NCI-H524 treated with DMSO at 0.1 percent for 48 hours (cell line): Measurements from ENCODE around the gene GPR137B.

Experiments used
- DNase-seq: peaks from one replicate; lab custom pipeline; 2025; lab: John Stamatoyannopoulos, UW

GPR137B gene

DNA sequence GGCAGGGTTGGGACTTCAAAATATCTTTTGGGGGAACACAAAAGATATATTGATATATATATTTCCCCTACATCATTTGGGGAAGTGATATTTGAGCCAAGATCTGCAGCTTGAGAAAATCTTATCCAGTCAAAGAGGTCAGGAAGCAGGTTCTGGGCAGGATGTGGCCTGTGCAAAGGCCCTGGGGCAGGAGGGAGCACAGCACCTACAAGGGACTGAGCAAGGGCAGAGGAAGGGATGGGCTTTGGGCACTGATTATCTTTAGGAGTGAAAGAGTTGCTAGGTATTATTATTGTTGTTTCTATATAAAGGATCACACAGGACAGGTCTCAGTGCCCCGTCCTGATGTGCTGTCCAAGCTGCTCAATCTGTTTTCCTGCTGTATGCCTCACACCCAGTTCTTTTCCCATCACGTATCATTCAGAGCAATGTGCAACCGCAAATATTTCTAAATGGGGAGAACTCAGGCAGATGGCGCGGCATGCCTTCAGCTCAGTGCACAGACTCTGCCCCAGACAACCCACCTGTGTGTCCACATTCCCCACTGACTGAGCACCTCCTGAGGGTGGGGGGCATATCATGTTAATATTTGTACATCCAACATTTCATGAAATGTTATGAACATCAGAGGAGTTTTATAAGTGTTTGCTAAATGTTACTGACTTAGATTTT lies 28.1 kb upstream of the GPR137B start:
- no peak for DNase-seq

DNA sequence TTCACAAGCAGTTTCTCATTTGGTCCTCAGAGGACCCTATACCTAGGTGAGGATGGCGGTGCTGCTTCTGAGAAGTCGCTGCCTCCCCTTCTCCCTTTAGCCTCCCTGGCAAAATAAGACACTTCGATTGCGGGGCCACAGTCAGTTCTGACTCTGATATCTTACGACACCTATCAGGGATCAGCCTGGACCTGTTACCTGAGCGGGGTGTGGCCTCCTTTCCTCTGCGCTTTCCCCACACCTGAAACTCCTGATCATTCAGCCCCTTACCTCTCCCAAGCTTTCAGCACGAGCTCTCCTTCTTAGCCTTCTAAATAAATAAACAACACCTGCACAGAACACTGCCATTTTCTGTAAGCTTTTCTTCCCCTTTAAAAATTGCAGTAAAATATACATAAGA lies 24.6 kb upstream of the GPR137B start:
- no peak for DNase-seq

DNA sequence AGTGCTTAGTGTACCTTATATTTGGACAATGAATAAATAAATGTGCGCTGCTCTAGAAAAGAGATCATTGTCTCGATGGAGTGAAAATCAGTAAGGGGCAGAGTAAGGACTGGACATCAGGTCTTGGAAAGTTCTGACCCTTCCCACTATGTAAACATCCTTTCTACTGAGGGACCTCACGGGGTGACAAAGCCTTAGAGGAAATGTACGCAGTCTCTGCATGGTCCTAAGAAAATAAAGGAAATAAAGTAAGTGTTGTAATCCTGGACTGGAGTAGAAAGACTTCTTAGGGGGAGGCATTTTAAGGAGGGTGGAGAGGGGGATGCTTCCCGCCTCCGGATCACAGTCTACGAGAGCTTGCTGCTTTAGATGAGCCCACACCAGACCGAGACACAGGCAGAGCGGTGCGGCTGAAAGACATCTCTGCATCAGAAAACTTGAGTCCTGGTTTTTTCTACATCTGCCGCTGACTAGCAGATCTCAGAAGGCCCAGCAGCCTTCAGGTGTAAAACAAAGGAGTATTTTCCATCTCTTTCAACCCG lies 22.3 kb upstream of the GPR137B start:
- DNase-seq: no peak

DNA sequence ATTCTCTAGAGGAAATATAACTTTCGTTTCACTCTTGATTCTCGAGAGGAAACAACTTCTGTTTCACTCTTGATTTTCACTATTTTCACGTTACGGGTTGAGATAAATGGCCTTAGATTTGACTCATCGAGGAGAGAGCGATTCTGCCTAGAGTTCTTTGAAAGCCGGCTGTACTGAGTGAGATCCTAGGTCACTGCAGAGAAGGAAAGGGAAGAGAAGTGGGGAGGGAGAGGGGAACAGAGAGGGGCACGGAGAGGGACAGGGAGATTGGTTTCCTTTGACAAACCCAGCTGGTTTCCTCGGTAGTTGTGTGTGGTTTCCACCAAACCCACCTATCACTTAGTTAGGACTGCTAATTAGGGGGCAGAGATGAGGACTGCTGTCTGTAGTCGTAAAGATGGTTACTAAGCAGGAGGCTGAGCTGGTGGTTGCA lies 21.6 kb upstream of the GPR137B start:
- no peak for DNase-seq

DNA sequence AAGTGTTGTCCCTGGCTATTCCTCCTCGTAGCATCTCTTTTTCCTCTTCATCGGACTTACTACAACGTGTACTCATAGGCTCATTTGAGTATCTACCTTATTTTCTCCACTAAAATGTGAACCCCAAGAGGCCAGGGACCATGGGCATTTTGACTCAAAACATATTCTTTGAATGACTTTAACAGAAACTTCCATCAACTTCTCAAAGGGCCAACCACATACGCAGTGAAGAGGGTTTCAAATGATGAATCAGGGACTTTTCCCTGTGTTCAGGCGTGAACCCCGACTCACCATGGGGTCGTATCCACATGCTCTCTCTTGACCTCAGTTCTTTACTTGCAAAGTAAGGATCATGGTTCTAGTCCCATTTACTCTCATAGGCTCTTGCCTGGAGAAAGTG lies 20.2 kb upstream of the GPR137B start:
- no peak for DNase-seq

DNA sequence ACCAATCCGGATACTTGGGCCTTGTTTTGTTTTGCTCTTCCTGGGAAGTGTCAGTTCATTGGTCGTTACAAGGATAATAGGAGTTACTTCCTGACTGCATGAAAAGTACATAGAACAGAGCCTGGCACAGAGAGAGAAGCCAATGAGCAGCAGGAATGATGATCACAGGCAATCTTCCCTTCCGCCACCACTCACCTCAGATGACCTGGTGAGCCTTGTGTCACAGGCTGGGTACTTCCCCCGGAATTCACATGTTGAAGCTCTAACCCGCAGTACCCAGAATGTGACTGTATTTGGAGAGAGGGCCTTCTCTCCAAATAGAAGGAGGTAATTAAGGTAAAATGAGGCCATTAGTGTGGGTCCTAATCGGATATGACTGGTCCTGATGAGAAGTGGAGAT lies 18.8 kb upstream of the GPR137B start:
- no peak for DNase-seq

DNA sequence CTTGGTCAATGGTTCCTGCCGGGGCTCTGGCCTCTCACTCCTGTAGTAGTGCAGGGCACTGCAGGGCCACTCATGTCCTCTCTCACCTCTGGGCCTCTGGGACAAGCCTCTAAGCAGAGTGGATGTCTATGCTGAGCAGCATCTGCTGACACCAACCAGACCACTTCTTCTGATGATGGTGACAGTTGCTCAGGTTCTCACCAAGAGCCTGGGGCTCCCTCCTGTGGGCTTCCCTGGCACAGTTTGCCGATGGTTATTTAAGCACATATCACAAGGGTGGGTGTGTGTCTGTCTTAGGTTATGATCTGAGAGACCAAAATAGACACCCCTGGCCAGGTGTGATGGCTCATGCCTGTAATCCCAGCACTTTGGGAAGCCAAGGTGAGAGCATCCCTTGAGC lies 17.4 kb upstream of the GPR137B start:
- DNase-seq: no peak

DNA sequence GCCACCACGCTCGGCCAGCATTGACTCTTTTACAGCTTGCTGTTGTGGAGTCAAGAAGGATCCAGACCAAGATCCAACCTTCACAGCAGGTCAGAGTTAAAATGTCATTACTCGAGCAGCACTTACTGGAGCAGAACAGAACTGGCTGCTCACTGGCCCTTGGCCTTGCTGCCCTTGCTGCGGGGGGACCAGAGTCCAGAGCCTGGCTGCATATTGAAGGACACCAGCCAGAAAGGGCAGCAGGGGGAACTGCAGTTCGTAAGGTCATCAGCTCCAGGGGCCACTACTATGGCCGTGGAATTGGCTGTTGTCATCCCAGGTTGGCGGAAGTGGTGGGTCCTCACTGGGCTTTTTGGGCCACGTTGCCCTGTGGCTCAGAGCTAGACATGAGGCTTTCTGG lies 15.3 kb upstream of the GPR137B start:
- no peak for DNase-seq

DNA sequence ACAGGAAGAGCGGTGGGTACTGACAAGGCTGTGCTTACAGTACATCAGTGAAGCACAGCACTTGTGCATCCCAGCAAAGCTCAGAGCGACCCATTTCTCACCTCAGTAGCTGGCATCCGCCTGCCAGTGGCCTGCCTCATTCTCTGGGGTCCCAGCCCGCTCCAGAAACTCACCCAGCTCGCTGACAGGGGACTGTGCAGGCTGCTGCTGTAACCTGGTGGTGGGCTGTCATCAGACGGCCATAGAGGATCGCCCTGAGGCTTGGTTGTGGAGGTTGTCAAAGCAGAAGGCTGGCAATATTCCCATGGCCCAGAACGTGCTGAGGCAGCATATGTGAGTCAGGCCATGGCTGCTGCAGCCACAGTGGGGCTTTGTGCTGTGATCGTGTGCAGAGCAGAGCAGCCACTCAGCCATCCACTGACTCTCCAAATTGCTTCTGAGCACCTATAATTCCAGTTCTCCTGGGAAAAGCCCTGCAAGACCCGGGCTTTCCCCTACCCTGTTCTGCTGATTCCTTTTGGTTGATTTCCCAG lies 13.6 kb upstream of the GPR137B start:
- no peak for DNase-seq

DNA sequence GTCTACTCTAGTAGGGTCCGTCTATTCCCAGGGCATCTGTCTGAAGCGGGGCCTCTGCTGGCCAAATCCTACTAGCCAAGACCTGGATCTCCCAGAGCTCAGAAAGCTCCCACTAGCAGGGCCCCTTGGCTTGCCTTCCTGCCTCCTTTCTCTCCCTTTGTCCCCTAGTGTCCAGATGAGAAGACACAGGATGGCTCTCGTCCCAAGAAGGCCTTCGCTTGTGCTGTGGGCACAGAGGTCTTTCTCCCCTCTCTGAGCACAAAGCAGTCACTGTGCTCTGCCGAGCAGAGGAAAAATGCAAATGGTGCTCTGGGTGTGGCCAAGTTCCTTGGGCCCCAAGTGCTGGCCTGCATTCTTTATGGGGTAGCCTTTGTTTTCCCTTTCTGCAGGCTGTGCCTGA lies 13.0 kb upstream of the GPR137B start:
- DNase-seq: no peak

DNA sequence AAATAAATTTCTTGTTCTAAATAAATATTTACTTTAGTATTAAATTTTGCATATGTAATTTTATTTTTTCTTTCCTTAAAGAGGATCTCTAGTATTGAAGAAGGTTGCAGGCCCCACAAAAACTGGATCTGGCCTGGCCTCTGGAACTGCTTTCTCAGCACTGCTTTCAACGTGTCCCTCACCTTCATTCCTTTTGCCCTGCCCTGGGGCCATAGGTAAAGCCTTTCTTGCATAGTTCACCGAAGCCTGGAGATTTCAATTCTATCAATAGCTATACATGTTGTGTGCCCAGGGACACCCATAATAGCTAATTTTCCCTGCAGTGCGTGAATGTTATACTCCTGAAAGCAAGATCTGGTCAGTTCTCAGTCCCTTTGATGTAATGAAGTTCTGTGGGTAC lies 12.0 kb upstream of the GPR137B start:
- no peak for DNase-seq

DNA sequence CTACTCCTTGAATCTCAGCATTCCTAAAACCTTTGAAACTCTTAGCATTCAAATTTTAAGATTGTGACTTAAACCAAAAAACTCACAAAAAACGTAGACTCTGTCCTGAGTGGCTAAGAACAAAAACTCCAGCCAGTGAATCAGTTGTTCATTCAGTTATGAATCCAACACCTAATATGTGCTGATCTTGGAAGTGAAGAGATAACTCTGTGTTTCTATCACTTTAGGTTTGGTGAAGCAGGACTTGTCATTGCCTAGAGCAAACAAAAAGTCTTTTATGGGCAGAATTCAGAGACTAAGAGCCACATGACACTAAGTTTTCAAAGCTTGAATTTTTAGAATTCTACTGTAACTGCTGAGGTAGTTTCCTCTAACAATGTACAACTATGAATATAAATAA lies 10.4 kb upstream of the GPR137B start:
- DNase-seq: no peak

DNA sequence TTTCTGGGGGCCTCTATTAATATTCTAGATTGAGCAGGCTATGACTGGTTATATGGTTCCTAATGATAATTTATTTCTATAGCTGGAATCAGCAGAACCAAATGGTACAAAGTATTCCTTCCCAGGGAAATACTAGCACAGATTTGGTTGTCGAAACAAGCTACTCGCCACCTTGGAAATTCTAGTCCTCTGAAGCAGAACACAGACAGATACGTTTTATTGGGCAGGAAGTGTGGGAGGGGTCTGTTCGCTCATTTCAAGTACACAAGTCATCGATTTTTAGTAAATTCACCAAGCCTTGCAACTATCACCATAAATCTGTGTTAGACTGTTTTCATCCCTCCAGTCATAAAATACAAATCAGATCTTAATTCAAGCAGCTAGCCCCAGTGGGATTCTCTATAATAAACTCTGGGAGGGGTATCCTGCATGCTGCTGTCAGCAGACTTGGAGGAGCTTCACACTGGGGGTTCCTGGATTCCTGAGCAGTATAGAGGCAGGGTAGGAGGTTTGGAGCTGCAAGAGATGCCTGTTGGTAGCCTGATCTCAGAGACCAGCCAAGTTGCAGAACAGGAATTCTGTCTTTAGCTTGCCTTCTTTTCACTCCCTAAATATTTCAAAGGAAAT lies 9.8 kb upstream of the GPR137B start:
- no peak for DNase-seq

DNA sequence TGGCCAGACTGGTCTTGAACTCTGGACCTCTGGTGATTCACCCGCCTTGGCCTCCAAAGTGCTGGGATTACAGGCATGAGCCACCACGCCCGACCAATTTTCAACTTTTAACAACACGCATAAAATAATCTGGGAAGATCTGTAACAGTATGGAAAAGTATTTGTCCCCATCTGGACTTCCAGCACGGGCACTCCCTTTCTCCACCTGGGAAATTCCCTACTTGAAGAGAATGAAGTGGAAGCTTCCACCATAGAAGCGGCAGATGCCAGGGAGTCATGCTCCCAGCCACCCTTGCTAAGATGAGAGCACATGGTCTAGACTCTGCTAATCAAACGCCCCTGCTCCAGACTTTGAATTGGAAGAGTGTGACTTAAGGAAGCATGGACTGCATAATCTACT lies 9.0 kb upstream of the GPR137B start:
- DNase-seq: no peak

DNA sequence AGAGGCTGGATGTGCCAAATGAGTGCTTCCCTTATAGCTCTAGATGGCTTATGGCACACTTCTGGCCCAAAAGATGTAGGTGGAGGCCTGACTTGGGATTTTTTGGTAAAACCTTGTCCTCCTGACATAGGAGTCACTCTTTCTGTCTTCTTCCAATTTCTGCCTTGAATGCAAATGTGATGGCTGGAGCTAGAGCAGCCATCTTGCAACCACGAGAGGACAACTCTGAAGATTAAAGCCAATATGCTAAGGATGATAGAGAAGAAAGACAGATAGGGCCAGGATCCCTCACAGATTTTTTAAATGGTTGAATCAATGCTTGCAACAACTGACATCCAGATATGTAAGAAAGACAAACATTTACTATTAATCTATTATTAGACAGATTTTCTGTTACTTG lies 8.5 kb upstream of the GPR137B start:
- DNase-seq: no peak

DNA sequence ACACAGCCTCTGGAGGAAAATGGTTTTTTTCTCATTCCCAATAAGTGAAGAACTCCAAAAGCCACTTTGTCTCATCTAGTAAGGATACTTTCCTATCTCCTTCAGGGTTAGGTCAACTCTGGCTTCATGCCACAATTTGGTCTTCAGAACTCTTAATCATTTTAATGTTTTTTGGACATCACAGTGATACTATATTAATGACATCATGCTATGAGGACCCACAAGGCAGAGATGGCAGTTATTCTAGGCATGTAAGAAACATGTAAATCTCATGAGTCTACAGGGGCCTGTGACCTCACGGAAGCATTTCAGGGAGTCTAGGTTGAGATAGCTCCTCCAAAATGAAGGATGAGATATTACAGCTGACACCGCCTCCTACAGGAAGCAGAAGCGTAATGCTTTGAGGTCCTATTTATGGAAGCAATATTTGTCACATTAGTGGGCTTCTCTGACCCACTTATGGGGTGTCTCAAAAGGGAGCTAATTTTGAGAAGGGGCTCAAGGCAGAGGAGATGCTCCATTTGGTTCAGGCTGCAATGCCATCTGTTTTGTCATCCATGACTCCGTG lies 5.0 kb upstream of the GPR137B start:
- no peak for DNase-seq

DNA sequence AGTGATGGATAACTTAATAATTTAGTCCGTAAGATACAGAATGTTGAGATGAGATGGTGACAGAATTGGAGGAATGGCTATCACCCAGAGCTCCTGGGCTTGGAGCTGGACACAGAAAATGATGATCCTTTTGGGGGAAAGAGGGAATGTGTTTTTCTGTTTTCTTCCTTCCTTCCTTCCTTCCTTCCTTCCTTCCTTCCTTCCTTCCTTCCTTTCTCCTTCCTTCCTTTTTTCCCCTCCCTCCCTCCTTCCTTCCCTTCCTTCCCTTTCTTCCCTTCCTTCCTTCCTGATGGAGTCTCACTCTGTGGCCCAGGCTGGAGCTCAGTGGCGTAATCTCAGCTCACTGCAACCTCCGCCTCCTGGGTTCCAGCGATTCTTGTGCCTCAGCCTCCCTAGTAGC lies 2.8 kb upstream of the GPR137B start:
- DNase-seq: no peak

DNA sequence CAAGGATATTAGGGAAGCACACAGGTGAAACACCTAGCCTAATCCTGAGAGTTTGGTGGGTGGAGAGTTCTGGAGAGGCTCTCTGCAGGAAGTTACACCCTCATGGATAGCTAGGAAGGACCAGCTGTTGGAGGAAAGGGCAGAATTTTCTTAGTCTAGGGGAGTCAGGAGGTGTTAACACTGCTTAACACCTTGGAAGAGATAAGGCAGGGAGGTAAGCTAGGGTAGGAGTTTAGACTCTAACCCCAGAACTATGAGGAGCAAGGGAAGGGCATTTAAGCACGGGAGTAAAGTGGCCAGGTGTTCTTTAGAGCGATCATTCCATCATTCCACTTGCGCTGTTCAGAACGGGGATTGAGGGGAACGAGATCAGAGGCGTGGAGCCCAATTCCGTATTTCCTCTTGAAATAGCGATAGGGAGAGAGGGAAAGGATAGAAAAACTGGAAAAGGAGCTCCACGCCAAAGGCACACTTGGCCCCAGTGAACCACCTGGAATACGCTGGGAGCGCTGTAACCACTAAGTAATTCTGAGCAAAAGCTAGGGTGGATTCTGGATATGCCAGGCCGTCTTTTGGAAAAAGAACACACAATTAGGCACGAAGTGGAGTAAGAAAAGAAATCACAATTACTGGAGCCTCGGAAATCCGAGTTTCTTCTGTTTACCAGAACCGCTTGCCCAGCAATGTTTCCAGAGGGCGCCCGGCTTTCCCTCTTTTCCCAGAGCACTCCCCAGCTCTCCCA lies 1.5 kb upstream of the GPR137B start:
- no peak for DNase-seq

DNA sequence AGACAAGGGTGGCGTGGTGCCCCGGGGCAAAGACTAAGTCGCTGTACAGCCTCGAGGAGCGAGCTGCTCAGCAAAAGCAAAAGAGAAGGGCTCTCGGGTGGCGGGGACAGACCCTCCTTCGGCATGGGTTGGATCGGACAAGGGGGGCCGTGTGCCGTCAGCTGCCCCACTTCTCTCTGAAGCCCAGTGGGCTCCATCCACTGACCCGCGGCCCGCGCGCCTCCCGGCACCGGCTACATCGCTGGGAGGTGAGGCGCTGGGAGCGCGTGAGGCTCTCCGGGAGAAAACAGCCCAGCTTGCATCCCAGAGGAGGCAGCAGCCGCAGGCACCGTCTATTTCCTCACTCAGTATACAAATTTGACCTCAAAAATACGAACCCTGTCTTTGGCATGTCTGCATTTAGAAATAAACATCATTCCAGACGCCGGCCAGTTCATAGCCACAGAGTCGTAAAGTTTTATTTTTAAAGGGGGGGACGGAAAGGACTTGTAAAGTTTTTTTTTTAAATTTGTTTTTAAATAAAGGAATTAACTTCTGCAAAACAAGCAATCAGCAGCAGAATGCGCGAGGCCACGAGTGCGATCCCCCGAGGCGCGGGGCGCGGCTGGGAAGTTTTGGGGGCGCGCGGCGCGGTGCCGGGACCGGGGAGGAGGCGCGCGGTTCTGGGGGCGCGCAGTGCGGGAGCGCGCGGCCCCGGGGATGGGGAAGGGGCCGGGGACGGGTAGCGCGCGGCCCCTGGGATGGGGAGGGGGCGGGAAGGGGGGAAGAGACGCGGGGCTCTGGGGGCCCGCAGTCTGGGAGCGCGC lies 689 bp upstream of the GPR137B start:
- DNase-seq: no peak

DNA sequence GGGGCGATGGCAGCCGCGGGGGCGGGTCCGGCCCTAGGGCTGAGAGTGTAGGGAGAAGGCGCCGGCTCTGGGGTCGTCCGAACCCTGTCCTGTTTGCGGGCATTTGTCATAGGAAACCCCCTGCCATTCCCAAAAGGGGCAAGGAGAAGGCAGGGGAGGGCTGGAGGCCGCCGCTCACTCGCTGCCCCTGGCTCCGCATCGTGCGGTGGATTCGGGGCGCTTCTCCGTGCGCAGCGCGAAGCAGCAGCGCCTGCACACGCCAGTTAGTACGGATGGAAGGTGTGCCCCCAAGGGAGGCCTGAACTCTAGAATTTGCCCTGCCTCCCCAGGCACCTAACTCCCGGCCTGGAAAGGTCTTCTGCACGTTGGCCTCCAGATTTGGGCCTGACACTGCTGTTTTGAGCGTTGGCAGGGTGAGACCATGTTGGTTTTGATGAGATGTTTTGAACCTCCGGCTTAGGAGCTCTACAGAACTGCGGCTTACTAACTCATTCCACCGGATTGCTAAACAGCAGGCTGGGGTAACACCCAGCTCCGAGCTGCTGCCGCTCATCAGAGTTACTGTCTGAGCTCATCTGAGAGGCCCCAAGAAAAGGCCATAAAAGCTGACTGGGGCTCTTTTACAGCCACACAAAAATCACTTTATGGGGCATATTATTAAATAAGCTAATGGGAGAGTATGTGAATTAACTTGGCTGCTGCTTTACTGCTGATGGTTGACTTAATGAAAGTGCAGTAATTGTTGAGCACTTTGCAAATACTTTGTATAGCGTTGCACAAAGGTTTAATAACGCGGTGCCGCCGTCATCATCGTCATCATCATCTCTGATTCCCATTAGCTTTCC lies 987 bp downstream of the GPR137B start:
- no peak for DNase-seq

DNA sequence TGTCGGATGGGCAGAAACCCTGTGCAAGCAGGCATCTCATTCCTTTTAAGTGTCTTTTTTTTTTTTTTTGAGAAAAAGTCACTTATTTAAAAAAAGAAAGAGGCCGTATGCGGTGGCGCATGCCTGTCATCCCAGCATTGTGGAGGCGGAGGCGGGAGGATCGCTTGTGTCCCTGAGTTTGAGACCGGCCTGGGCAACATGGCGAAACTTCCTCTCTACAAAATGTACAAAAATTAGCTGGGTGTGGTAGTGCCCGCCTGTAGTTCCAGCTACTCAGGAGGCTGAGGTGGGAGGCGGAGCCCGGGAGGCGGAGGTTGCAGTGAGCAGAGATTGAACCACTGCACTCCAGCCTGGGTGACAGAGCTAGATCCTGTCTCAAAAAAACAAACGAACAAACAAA lies 1.7 kb downstream of the GPR137B start:
- no peak for DNase-seq
